IMR-90 (cell line): Measurements from ENCODE around the gene QPRT. TPM values are rescaled to one million over a fixed set of nuclear protein-coding genes. Genes with fewer than 3 reads are reported as not detected.
A peak's percentile ranks its signal among the peaks of the same experiment; 100 is the strongest.

Experiments
- ATAC-seq: fragments of 200-7000 bp; cut with Tn5 transposase; 2 replicates; pipeline ENCODE4 v1.9.1; 2020; ENCODE audit warnings: low read depth, mild to moderate bottlenecking, moderate library complexity
- BruUV-seq: library from RNA; stranded (reverse); fragments of 400-500 nt; replicated peaks from 2 replicates; lab custom pipeline; 2021; lab: Mats Ljungman, UMichigan
- CTCF ChIA-PET: fragments of 300-600 bp; formaldehyde crosslinking; extraction: SDS; loops from one replicate; lab custom pipeline; 2021; ENCODE audit warnings: antibody characterized with exemption; lab: Yijun Ruan, JAX
- POLR2A ChIA-PET: fragments of 300-600 bp; sonication (Branson Sonifier 250); formaldehyde crosslinking; loops from one replicate; lab custom pipeline; 2022; ENCODE audit warnings: antibody characterized with exemption; ENCODE audit not compliant: unreplicated experiment; lab: Charles Lee
- DNase-seq: peaks from one replicate; pipeline ENCODE4 v3.0.0; 2013
- H2AFZ ChIP-seq: replicated peaks from 2 replicates; pipeline ENCODE3; 2013; ENCODE audit warnings: low read length, mild to moderate bottlenecking; ENCODE audit not compliant: poor library complexity
- H2AK5ac ChIP-seq: 2 replicates; pipeline ENCODE4 v1.6.1; 2013; ENCODE audit warnings: low read depth, low read length, inconsistent platforms
- H2AK9ac ChIP-seq: replicated peaks from 2 replicates; pipeline ENCODE3; 2013; ENCODE audit warnings: mild to moderate bottlenecking, low read depth, low read length, moderate library complexity; ENCODE audit not compliant: poor library complexity
- H2BK120ac ChIP-seq: 2 replicates; pipeline ENCODE4 v1.6.1; 2013; ENCODE audit warnings: low read depth, low read length, inconsistent platforms
- H2BK15ac ChIP-seq: 3 replicates; pipeline ENCODE4 v1.6.1; 2013; ENCODE audit warnings: low read depth, low read length, inconsistent platforms
- H2BK20ac ChIP-seq: 2 replicates; pipeline ENCODE4 v1.6.1; 2013; ENCODE audit warnings: low read depth, mild to moderate bottlenecking, inconsistent platforms, low read length, moderate library complexity
- H2BK5ac ChIP-seq: 2 replicates; pipeline ENCODE4 v1.6.1; 2013; ENCODE audit warnings: mild to moderate bottlenecking, low read depth, low read length, inconsistent platforms; ENCODE audit not compliant: poor library complexity, severe bottlenecking
- H3K14ac ChIP-seq: replicated peaks from 2 replicates; pipeline ENCODE4 v1.6.1; 2013; ENCODE audit warnings: low read depth, low read length, inconsistent platforms
- H3K18ac ChIP-seq: 2 replicates; pipeline ENCODE4 v1.6.1; 2013; ENCODE audit warnings: low read depth, low read length, control low read depth
- H3K23ac ChIP-seq: 2 replicates; pipeline ENCODE4 v1.6.1; 2013; ENCODE audit warnings: low read depth, low read length, inconsistent platforms
- H3K27ac ChIP-seq: 2 replicates; pipeline ENCODE4 v1.5.1; 2013; ENCODE audit warnings: mild to moderate bottlenecking, control low read depth, low read length; ENCODE audit not compliant: insufficient read depth
- H3K27me3 ChIP-seq: 2 replicates; pipeline ENCODE4 v1.6.1; 2013; ENCODE audit warnings: low read length; ENCODE audit not compliant: control insufficient read depth, insufficient read depth
- H3K36me3 ChIP-seq: 2 replicates; pipeline ENCODE4 v1.6.1; 2013; ENCODE audit warnings: low read length, mixed read lengths; ENCODE audit not compliant: control insufficient read depth, insufficient read depth
- H3K4ac ChIP-seq: 2 replicates; pipeline ENCODE4 v1.6.1; 2013; ENCODE audit warnings: low read depth, low read length, inconsistent platforms
- H3K4me1 ChIP-seq: 2 replicates; pipeline ENCODE4 v1.6.1; 2013; ENCODE audit warnings: low read length, mixed read lengths; ENCODE audit not compliant: control insufficient read depth, insufficient read depth
- H3K4me2 ChIP-seq: 2 replicates; pipeline ENCODE4 v1.6.1; 2013; ENCODE audit warnings: low read depth, mild to moderate bottlenecking, control low read depth, low read length, moderate library complexity
- H3K4me3 ChIP-seq: 2 replicates; pipeline ENCODE4 v1.5.1; 2013; ENCODE audit warnings: low read depth, mild to moderate bottlenecking, control low read depth, low read length, moderate library complexity; ENCODE audit not compliant: insufficient read depth
- H3K56ac ChIP-seq: 2 replicates; pipeline ENCODE4 v1.6.1; 2013; ENCODE audit warnings: low read length, inconsistent platforms; ENCODE audit not compliant: insufficient read depth; ENCODE audit errors: extremely low read depth
- H3K79me1 ChIP-seq, 2 experiments: 2 replicates each; pipeline ENCODE4 v1.6.1; 2013; ENCODE audit warnings: low read length in 2 of 2, inconsistent platforms in 1 of 2, low read depth in 1 of 2
- H3K9ac ChIP-seq: 2 replicates; pipeline ENCODE4 v1.6.1; 2013; ENCODE audit warnings: low read depth, low read length, control low read depth
- H3K9me1 ChIP-seq: 2 replicates; pipeline ENCODE4 v1.6.1; 2013; ENCODE audit warnings: low read length, inconsistent platforms; ENCODE audit not compliant: insufficient read depth
- H3K9me3 ChIP-seq: 2 replicates; pipeline ENCODE4 v1.6.1; 2013; ENCODE audit warnings: low read length; ENCODE audit not compliant: control insufficient read depth, insufficient read depth
- H4K20me1 ChIP-seq: 2 replicates; pipeline ENCODE4 v1.6.1; 2013; ENCODE audit warnings: low read length, inconsistent platforms; ENCODE audit not compliant: insufficient read depth
- H4K5ac ChIP-seq: 2 replicates; pipeline ENCODE4 v1.6.1; 2013; ENCODE audit warnings: mild to moderate bottlenecking, low read depth, low read length, control low read depth
- H4K8ac ChIP-seq, 2 experiments: 2 replicates each; pipeline ENCODE4 v1.6.1; 2013; ENCODE audit warnings: low read depth in 2 of 2, low read length in 2 of 2, control low read depth in 1 of 2, inconsistent platforms in 1 of 2
- H4K91ac ChIP-seq: 2 replicates; pipeline ENCODE4 v1.6.1; 2013; ENCODE audit warnings: low read depth, low read length, inconsistent platforms; ENCODE audit not compliant: insufficient read depth
- BHLHE40 ChIP-seq: fragments of 150-350 bp; IDR thresholded peaks from 2 replicates; pipeline ENCODE4 v1.6.1; 2016; ENCODE audit warnings: mild to moderate bottlenecking, low read depth, low read length
- CEBPB ChIP-seq: IDR thresholded peaks from 2 replicates; pipeline ENCODE4 v1.6.1; 2012; ENCODE audit warnings: low read depth, low read length, improper control_type of control experiment
- CHD1 ChIP-seq: IDR thresholded peaks from 2 replicates; pipeline ENCODE4 v1.6.1; 2012; ENCODE audit warnings: low read depth, low read length, improper control_type of control experiment
- FOS ChIP-seq: fragments of 150-350 bp; IDR thresholded peaks from 2 replicates; pipeline ENCODE4 v1.6.1; 2016; ENCODE audit warnings: low read depth, low read length
- MAFK ChIP-seq: IDR thresholded peaks from 2 replicates; pipeline ENCODE4 v1.6.1; 2012; ENCODE audit warnings: low read depth, low read length, improper control_type of control experiment
- MAZ ChIP-seq: IDR thresholded peaks from 2 replicates; pipeline ENCODE4 v1.6.1; 2012; ENCODE audit warnings: low read depth, mild to moderate bottlenecking, low read length, improper control_type of control experiment, moderate library complexity, borderline replicate concordance
- MXI1 ChIP-seq: IDR thresholded peaks from 2 replicates; pipeline ENCODE4 v1.6.1; 2012; ENCODE audit warnings: low read depth, mild to moderate bottlenecking, low read length, moderate library complexity, borderline replicate concordance
- POLR2A ChIP-seq: IDR thresholded peaks from 2 replicates; pipeline ENCODE4 v1.6.1; 2012; ENCODE audit warnings: mild to moderate bottlenecking, low read depth, low read length
- RAD21 ChIP-seq: IDR thresholded peaks from 2 replicates; pipeline ENCODE4 v1.6.1; 2012; ENCODE audit warnings: low read length, improper control_type of control experiment
- RCOR1 ChIP-seq: IDR thresholded peaks from 2 replicates; pipeline ENCODE4 v1.6.1; 2012; ENCODE audit warnings: mild to moderate bottlenecking, low read length, improper control_type of control experiment; ENCODE audit not compliant: insufficient replicate concordance
- RFX5 ChIP-seq: IDR thresholded peaks from 2 replicates; pipeline ENCODE4 v1.8.0; 2012; ENCODE audit warnings: low read depth, mild to moderate bottlenecking, low read length, moderate library complexity
- SMC3 ChIP-seq: fragments of 150-350 bp; IDR thresholded peaks from 2 replicates; pipeline ENCODE4 v1.6.1; 2016; ENCODE audit warnings: low read depth, mild to moderate bottlenecking, antibody characterized with exemption, low read length, moderate library complexity
- USF2 ChIP-seq: fragments of 150-350 bp; IDR thresholded peaks from 2 replicates; pipeline ENCODE4 v1.6.1; 2017; ENCODE audit warnings: mild to moderate bottlenecking, antibody characterized with exemption, low read length, low read depth
- WGBS, 2 experiments: methylation state at CpG; one replicate each; pipeline versions ENCODE4 v1.1.5 to v1.1.7; 2013; ENCODE audit warnings: missing lambda C conversion rate in 2 of 2; ENCODE audit not compliant: insufficient read length in 1 of 2; ENCODE audit errors: extremely low coverage in 2 of 2; 5-methylcytosine and 5-hydroxymethylcytosine counted together
- dilution Hi-C: fragments of 300-500 bp; cut with HindIII; formaldehyde crosslinking; loops from one replicate; pipeline ENCODE4 v1.14.3; 2018; ENCODE audit warnings: low sequenced_read_pairs; ENCODE audit not compliant: unreplicated experiment
- in situ Hi-C: fragments of 300-500 bp; cut with MboI; formaldehyde crosslinking; loops from 3 replicates; pipeline ENCODE4 v1.14.3; 2019; ENCODE audit warnings: low sequenced_read_pairs, inconsistent platforms, mixed read lengths
- intact Hi-C: fragments of 100-400 bp; cut with micrococcal nuclease; formaldehyde crosslinking; loops from 2 replicates; pipeline ENCODE4 v1.10.0; 2022
- polyA plus RNA-seq, 3 experiments: library from polyadenylated mRNA; depleted of rRNA; stranded (reverse); fragments of >200 nt; gene quantifications; 2 replicates each; pipeline ENCODE4 v1.2.3, GENCODE V29; 2012; ENCODE audit warnings: low replicate concordance in 1 of 3
- total RNA-seq: library from RNA; depleted of rRNA; stranded (reverse); fragments of >200 nt; gene quantifications from 2 replicates; pipeline ENCODE4 v1.2.3, GENCODE V29; 2012
- TF ChIP-seq, protein P1 (sequence below): conservative IDR thresholded peaks from 2 replicates; pipeline ENCODE4 v1.5.1; 2012; ENCODE audit warnings: mild to moderate bottlenecking, low read depth, low read length, improper control_type of control experiment

Gene QPRT
- total and polyA plus RNA-seq, 2 of the 4 experiments (the other 2 are of a cell fraction), result 3.4 to 6.3 TPM

- no peaks in the 10 kb centered on the region for H3K79me1 ChIP-seq
- H2BK120ac ChIP-seq, result no peak overlapping the region
- BruUV-seq, result no TSS peak
- H2AK5ac ChIP-seq, result 0 out of 2 replicates have a peak overlapping the region, but pooled peaks have one; percentile 43
- H4K8ac ChIP-seq, result no peak overlapping the region
- no peak overlapping the region for H3K9ac ChIP-seq
- H3K36me3 ChIP-seq, result no peaks in the 10 kb centered on the region
- 57% methylated on average over 4 of the region's 11 CpGs; no CpG with 5 or more reads in 1 of the 2 experiments for WGBS, 2 experiments
- peak overlapping the region; percentile 62 for H2AFZ ChIP-seq
- no peak overlapping the region for H2BK5ac ChIP-seq
- H2BK20ac ChIP-seq, result no peak overlapping the region
- H4K5ac ChIP-seq, result no peak overlapping the region
- DNase-seq (no peak), ATAC-seq (no peak)
- H3K4ac ChIP-seq, result no peak overlapping the region
- no peak overlapping the region for H4K91ac ChIP-seq
- H3K4me3 ChIP-seq, result no peak overlapping the region
- H3K9me1 ChIP-seq, result no peaks in the 10 kb centered on the region
- no peaks in the 10 kb centered on the region for H4K20me1 ChIP-seq
- dilution Hi-C loops (no loop called here), intact Hi-C loops (loop anchor here (1.0 to 2.0 kb wide), 7 partner anchors 22 to 321 kb away; partner anchors contain the start of genes KIF22 and PAGR1), in situ Hi-C loops (loop anchor here (10.0 kb wide), 2 partner anchors 65 to 325 kb away; partner anchors contain the start of gene C16orf92)
- H3K23ac ChIP-seq, result no peak overlapping the region
- H3K4me2 ChIP-seq, result no peak overlapping the region
- H3K27me3 ChIP-seq, result peaks cover 10% of the 10 kb centered on the region; the same call in 1 of the 2 replicates
- no peaks in the 10 kb centered on the region for H3K4me1 ChIP-seq
- POLR2A ChIA-PET, result interaction anchor here (0.6 kb wide), 1 partner anchor 105 kb away, joined by 3 read pairs; no protein-coding TSS in a partner anchor
- H3K9me3 ChIP-seq, result no peaks in the 10 kb centered on the region
- CTCF ChIA-PET, result interaction anchor here (0.6 to 1.9 kb wide), 4 partner anchors 11 to 30 kb away, joined by 4 to 6 read pairs (median 5); partner anchors contain the start of gene QPRT
- no peak overlapping the region for H3K56ac ChIP-seq
- H3K18ac ChIP-seq, result no peak overlapping the region
- H3K27ac ChIP-seq, result no peak overlapping the region
- H2BK15ac ChIP-seq, result no peak overlapping the region
- H2AK9ac ChIP-seq, result no peak overlapping the region
- H3K14ac ChIP-seq, result no peak overlapping the region
- TF ChIP-seq RFX5, result no peak
- TF ChIP-seq RCOR1, result no peak
- TF ChIP-seq, protein P1, sequence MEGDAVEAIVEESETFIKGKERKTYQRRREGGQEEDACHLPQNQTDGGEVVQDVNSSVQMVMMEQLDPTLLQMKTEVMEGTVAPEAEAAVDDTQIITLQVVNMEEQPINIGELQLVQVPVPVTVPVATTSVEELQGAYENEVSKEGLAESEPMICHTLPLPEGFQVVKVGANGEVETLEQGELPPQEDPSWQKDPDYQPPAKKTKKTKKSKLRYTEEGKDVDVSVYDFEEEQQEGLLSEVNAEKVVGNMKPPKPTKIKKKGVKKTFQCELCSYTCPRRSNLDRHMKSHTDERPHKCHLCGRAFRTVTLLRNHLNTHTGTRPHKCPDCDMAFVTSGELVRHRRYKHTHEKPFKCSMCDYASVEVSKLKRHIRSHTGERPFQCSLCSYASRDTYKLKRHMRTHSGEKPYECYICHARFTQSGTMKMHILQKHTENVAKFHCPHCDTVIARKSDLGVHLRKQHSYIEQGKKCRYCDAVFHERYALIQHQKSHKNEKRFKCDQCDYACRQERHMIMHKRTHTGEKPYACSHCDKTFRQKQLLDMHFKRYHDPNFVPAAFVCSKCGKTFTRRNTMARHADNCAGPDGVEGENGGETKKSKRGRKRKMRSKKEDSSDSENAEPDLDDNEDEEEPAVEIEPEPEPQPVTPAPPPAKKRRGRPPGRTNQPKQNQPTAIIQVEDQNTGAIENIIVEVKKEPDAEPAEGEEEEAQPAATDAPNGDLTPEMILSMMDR, result no peak
- no peak for TF ChIP-seq RAD21
- no peak for TF ChIP-seq POLR2A
- TF ChIP-seq CHD1, result no peak
- no peak for TF ChIP-seq FOS
- no peak for TF ChIP-seq USF2
- no peak for TF ChIP-seq BHLHE40
- no peak for TF ChIP-seq SMC3
- no peak for TF ChIP-seq MAFK
- no peak for TF ChIP-seq CEBPB
- no peak for TF ChIP-seq MXI1
- no peak for TF ChIP-seq MAZ
Observed at GRCh38 chr16:29699324-29700219, 20.6 kb downstream of the QPRT start.
